NCI-H1092 (cell line): ENCODE data around the gene TCAIM.
"Not testable (repeated sequence)": the region's sequence is repeated elsewhere in the genome, so short reads cannot be mapped to it uniquely, and the experiment has no call there.

Experiments used
- DNase-seq: peaks from one replicate; lab custom pipeline; 2025; lab: John Stamatoyannopoulos, UW

Gene TCAIM

GRCh38 chr3:44415421-44415820, 76.9 kb downstream of the TCAIM start:
- no peak for DNase-seq

GRCh38 chr3:44416031-44417030, 77.8 kb downstream of the TCAIM start:
- DNase-seq: no peak

DNA sequence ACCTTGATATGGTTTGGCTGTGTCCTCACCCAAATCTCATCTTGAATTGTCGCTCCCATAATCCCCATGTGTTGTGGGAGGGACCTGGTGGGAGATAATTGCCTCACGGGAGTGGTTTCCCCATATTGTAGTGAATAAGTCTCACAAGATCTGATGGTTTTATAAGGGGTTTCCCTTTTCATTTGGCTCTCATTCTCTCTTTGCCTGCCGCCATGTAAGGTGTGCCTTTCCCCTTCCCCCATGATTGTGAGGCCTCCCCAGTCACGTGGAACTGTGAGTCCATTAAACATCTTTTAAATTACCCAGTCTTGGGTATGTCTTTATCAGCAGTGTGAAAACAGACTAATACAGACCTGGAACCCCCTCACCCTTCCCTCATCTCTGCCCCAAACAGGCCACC, 79.6 kb downstream of the TCAIM start:
- not testable (repeated sequence) for DNase-seq

GRCh38 chr3:44418549-44418948, 80.0 kb downstream of the TCAIM start:
- no peak for DNase-seq

DNA sequence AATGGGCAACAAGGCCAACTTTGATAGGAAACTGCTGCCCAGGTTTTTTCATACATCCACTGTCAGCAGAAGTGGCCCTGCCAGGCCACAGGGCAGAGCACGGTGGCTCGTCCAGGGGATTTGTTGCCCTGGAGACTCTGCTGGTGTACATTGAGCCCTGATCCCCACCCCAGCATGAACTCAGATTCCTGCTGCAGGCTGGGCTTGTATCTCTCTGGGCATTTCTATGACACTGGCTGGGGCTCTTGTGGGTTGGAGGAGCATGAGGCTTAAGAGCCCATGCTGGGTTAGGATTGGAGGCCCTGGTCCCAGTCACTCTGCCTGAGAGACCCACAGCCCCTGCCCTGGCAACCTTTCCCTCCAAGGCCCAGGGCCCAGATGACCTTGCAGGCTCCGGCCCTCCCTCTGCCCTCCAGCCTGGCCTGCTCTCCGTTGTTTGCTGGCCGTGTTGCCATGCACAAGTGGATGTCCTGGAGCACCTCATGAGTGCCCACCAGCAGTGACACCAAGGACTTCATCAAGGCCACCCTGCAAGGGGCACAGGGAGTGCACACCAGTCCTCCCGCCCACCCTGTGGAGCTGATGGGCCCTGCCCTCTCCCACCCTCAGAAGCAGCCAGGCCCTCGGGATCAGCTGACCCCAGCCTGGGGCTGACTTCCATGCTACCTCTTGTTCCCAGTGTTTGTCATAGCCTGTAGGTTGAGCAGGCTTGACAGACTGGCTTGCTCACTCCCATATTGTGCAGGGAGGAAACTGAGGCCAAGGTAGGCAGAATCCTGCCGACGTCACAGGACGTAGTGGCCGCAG, 80.8 kb downstream of the TCAIM start:
- no peak for DNase-seq

GRCh38 chr3:44419923-44420650, 81.5 kb downstream of the TCAIM start:
- DNase-seq: no peak

DNA sequence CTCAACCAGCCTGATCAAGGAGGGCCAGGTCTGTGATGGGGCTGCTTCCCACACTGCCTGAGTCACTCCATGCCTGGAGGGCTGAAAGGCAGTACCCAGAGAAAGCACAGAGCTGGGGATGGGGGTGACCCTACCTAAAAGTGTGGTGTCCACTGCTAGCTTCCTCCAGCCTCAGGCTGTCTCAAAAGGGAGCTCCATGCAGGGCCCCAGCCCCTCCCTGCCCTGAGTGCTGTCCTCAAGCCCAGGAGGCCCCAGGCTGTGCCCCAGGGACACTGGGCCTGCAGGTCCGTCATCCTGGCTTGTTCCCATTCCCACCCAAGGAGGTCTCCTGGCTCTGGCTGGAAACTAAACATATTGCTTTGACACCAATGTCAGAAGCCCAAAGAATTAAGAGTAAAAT, 82.1 kb downstream of the TCAIM start:
- DNase-seq: no peak

- no peak for DNase-seq
Observed at GRCh38 chr3:44421280-44421679, 82.7 kb downstream of the TCAIM start.

- no peak for DNase-seq
Observed at GRCh38 chr3:44424758-44425157, 86.2 kb downstream of the TCAIM start.

GRCh38 chr3:44427683-44428082, 89.1 kb downstream of the TCAIM start:
- DNase-seq: no peak

DNA sequence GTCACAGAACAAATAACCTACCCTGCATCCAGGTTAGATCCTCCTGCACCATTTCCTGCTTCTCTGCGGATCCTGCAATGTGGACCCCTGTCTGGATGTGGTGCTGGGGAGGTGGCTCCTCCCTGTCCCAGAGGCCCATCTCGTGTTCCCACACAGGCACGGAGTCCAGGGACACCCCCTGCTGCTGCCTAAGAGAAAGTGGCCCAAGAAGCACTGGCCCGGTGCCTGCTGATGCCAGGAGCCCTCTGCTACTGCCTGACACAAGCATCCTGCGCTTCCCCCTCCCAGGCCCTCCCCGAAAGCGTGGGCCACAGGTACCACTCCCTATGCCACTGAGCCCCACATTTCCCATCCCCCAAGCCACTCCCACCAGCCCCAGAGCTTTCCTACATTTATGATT, 90.3 kb downstream of the TCAIM start:
- no peak for DNase-seq

DNA sequence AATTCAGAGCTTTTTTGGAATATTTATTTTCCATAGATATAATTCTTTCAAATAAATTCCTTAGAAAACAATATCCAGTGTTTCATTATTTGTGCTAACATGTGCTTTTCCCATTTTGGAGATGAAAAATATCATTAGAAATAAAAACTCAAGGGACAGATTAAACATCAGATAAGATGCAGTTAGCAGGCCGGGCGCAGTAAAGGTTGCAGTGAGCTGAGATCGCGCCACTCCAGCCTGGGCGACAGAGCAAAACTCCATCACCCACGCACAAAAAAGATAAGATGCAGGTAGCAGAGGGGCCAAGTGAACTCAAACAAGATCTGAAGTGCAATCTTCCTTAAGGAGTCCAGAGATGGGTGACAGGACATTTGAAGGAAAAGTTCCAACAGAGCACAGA, 90.9 kb downstream of the TCAIM start:
- DNase-seq: no peak

DNA sequence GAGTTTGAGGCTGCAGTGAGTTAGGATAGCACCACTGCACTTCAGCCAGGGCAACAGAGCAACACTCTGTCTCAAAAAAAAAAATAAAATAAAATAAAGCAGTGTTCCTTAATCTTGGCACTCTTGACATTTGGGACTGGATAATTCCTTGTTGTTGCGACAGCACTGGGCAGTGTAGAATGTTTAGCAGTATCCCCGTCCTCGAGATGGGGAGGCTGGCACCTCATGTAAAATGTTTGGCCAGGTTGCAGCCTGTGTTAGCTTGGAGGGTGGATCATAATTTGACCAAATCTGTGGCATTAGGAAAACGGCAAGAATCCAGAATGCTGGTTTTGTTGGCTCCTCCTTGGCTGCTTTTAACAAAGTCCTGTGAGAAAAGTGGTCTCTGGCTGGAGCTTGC, 91.9 kb downstream of the TCAIM start:
- no peak for DNase-seq

DNA sequence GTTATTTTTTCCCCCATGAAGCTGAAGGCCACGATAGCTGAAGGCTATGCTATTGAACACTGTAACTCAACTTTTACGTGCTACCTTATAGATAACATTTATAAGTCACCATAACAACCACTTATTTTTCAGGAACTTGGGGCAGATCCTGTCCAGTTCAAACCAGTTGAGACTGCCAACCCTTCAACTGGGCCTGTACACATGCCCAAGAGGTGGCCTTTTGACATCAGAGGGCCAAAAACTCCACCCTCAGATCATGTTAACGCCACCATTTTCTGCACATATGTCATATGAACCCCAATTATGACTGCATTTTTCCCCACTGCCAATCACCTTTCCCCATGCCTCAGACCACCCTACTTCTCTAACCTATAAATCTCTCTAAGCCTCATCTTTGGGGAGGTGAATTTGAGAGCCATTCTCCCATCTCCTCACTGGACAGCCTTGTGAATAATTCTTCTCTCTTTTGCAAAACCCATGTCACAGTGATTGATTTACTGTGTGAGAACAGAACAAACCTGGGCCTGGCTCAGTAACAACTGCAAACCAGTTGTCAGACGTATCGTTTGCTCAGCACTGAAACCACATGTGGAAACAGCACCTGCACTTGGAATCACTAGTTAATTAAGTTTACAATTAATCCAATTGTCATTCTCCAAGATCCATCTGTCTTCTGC, 96.4 kb downstream of the TCAIM start:
- DNase-seq: no peak

DNA sequence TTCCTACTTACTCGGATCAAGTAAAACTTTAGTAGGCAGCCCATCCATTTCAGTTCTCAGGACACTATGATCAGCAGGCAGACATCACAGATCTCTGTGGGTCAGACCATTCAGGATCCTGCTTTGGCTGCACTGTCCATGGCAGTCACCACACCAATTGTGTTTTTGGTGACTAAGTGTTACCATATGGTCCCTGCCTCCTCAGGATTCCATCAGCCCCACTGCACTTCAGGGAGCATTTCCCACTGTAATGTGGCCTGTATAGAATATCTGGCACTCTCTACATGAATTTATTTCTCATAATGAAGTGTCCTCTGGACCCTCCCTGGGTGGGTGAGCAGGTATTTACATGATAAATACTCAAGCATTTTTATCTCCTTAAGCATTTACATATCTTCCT, 97.6 kb downstream of the TCAIM start:
- no peak for DNase-seq

- DNase-seq: no peak
Observed at GRCh38 chr3:44437800-44438199, 99.2 kb downstream of the TCAIM start.

GRCh38 chr3:44439499-44440295, 101.1 kb downstream of the TCAIM start:
- DNase-seq: no peak

- no peak for DNase-seq
Observed at GRCh38 chr3:44442596-44443309, 104.2 kb downstream of the TCAIM start.

DNA sequence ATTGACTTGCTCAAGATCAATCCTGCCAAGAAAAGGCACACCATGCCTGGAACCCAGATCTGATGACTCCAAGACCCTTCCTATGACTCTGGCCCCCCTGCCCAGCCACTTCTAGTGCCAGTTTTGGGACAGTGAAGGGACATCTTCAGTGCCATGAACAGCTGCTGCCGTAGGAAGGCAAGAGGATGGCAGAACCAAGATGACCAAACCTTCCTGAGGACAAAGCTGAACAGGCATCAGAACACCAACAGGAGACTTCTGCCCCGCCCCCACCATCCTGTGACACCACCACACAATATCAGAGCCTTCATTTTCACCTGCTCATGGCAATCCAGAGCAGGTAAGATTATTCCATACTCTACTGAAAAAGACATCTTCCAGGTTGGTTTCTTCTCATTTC, 105.9 kb downstream of the TCAIM start:
- DNase-seq: no peak
